Cardiac muscle cell (in vitro differentiated cells and primary cell): ENCODE data around the gene PSMB7. TPM values are rescaled to one million over a fixed set of nuclear protein-coding genes. Genes with fewer than 3 reads are reported as not detected.

Experiments used
- DNase-seq, 2 donors: peaks; one replicate each; pipeline versions ENCODE4 v3.0.0 to v3.0.0-alpha.2; 2010 to 2017; ENCODE audit warnings: low read depth in 1 of 2, low spot score in 1 of 2
- H3K27ac ChIP-seq: fragments of 200-600 bp; sonication (generic); 2 replicates; pipeline ENCODE4 v1.5.1; 2016
- H3K27me3 ChIP-seq: fragments of 200-600 bp; sonication (generic); 2 replicates; pipeline ENCODE4 v1.6.0; 2016; ENCODE audit warnings: control low read depth
- H3K36me3 ChIP-seq: fragments of 200-600 bp; sonication (generic); 2 replicates; pipeline ENCODE4 v1.5.1; 2016; ENCODE audit warnings: control low read depth
- H3K4me1 ChIP-seq: fragments of 200-600 bp; sonication (generic); 2 replicates; pipeline ENCODE4 v1.8.1; 2017; ENCODE audit warnings: low read depth, mild to moderate bottlenecking, mixed run types
- H3K4me3 ChIP-seq: fragments of 200-600 bp; sonication (generic); 2 replicates; pipeline ENCODE4 v1.5.1; 2016; ENCODE audit warnings: mild to moderate bottlenecking
- H3K9me3 ChIP-seq: fragments of 200-600 bp; sonication (generic); 2 replicates; pipeline ENCODE4 v1.5.1; 2017; ENCODE audit warnings: low read depth, mild to moderate bottlenecking, control low read depth
- CTCF ChIP-seq: IDR thresholded peaks from 2 replicates; pipeline ENCODE4 v1.5.1; 2012; ENCODE audit warnings: low read depth, mild to moderate bottlenecking, low read length
- polyA plus RNA-seq: library from polyadenylated mRNA; unstranded; fragments of >200 nt; fragmentation: Nextera tagmentation; extraction: Ambion mirVana; gene quantifications from 2 replicates; pipeline ENCODE4 v1.2.1, GENCODE V29; 2016
- total RNA-seq: library from RNA; depleted of rRNA; stranded (reverse); fragments of >200 nt; gene quantifications from 2 replicates; pipeline ENCODE4 v1.2.3, GENCODE V29; 2016

The PSMB7 gene
- total and polyA plus RNA-seq, 2 experiments from 2014 or later, result 160 to 282 TPM

- no peak for TF ChIP-seq CTCF
- H3K27me3 ChIP-seq, result no peaks in the 10 kb centered on the region
- H3K9me3 ChIP-seq, result no peaks in the 10 kb centered on the region
- H3K27ac ChIP-seq, result no peak overlapping the region
- H3K36me3 ChIP-seq, result peaks cover 25% of the 10 kb centered on the region
- DNase-seq, result no peak
- no peaks in the 10 kb centered on the region for H3K4me1 ChIP-seq
- H3K4me3 ChIP-seq, result no peak overlapping the region
Measured at GRCh38 chr9:124347968-124348358, 67.3 kb downstream of the PSMB7 start.

GRCh38 chr9:124347206-124347967, 67.9 kb downstream of the PSMB7 start:
- Histone ChIP-seq H3K9me3 (no peaks in the 10 kb centered on the region), H3K4me1 (no peaks in the 10 kb centered on the region), H3K27me3 (no peaks in the 10 kb centered on the region), H3K27ac (no peak overlapping the region), H3K36me3 (peaks cover 22% of the 10 kb centered on the region), H3K4me3 (no peak overlapping the region)
- no peak for TF ChIP-seq CTCF
- no peak for DNase-seq

GRCh38 chr9:124346347-124347163, 68.7 kb downstream of the PSMB7 start:
- no peaks in the 10 kb centered on the region for H3K4me1 ChIP-seq
- no peaks in the 10 kb centered on the region for H3K27me3 ChIP-seq
- H3K27ac ChIP-seq, result no peak overlapping the region
- no peak for TF ChIP-seq CTCF
- no peak overlapping the region for H3K4me3 ChIP-seq
- peaks cover 17% of the 10 kb centered on the region for H3K36me3 ChIP-seq
- no peak for DNase-seq
- no peaks in the 10 kb centered on the region for H3K9me3 ChIP-seq

- Histone ChIP-seq H3K27me3 (no peaks in the 10 kb centered on the region), H3K4me1 (no peaks in the 10 kb centered on the region), H3K27ac (no peak overlapping the region), H3K9me3 (no peaks in the 10 kb centered on the region), H3K4me3 (no peak overlapping the region), H3K36me3 (peaks cover 9% of the 10 kb centered on the region)
- TF ChIP-seq CTCF, result no peak
- DNase-seq, result no peak
Measured at GRCh38 chr9:124345751-124346281, 69.4 kb downstream of the PSMB7 start.

- no peaks in the 10 kb centered on the region for H3K4me1 ChIP-seq
- no peak for DNase-seq
- H3K9me3 ChIP-seq, result no peaks in the 10 kb centered on the region
- peaks cover 7% of the 10 kb centered on the region for H3K36me3 ChIP-seq
- H3K4me3 ChIP-seq, result no peak overlapping the region
- no peak for TF ChIP-seq CTCF
- H3K27ac ChIP-seq, result no peak overlapping the region
- no peaks in the 10 kb centered on the region for H3K27me3 ChIP-seq
Measured at GRCh38 chr9:124345063-124345462, 70.2 kb downstream of the PSMB7 start.
